ENCODE results near the gene ZNF784.

DNA sequence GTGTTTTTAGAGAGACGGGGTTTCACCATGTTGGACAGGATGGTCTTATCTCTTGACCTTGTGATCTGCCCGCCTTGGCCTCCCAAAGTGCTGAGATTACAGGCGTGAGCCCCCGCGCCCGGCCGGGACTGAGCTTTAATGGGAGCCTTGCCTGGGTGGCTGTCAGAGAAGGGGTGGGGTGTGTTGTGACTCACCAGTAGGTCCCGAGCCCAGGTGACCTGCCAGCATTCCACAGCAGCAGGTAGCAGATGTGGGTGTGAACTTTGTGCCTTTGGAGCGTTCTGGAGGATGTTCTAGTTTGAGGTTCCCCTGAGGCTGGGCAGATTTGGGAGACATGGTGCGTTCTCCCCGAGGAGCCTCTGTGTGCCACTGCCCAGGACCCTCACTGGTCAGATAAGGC, 43.6 kb upstream of the ZNF784 start:
- TF ChIP-seq POLR2A (IDR thresholded peaks at IDR 0.05) (no peak), CTCF (IDR thresholded peaks at IDR 0.05) (no peak)
